ENCODE results near the gene TCF12. TPM values are rescaled to one million over a fixed set of nuclear protein-coding genes. Genes with fewer than 3 reads are reported as not detected.
"Not testable (repeated sequence)": the region's sequence is repeated elsewhere in the genome, so short reads cannot be mapped to it uniquely, and the experiment has no call there.

TCF12 gene
- total RNA-seq, 2 donors from 2014 or later, result 91.8 to 107 TPM

DNA sequence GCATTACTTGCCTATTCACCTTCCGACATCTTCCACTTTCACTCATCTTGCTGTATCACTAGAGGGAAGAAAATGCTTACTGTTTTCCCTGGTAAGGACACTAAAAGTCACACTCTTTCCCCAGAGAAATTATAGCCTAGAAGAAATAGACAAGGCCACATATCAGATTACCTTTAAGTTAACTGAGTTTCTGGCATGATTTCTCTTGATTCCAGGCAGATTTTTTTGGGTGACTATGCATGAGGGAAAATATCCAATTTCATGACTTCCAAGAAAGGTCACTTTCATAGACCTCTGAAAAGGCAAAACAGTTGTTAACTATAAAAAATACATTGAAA is 30.3 kb downstream of the TCF12 start:
- H3K4me3 ChIP-seq, result no peak overlapping the region
- H3K4me1 ChIP-seq (ENCODE audit: control insufficient read depth in 1 of 2, low read depth in 2 of 2), result peaks cover 8 to 17% of the 10 kb centered on the region in 2 donors
- TF ChIP-seq, protein P1, sequence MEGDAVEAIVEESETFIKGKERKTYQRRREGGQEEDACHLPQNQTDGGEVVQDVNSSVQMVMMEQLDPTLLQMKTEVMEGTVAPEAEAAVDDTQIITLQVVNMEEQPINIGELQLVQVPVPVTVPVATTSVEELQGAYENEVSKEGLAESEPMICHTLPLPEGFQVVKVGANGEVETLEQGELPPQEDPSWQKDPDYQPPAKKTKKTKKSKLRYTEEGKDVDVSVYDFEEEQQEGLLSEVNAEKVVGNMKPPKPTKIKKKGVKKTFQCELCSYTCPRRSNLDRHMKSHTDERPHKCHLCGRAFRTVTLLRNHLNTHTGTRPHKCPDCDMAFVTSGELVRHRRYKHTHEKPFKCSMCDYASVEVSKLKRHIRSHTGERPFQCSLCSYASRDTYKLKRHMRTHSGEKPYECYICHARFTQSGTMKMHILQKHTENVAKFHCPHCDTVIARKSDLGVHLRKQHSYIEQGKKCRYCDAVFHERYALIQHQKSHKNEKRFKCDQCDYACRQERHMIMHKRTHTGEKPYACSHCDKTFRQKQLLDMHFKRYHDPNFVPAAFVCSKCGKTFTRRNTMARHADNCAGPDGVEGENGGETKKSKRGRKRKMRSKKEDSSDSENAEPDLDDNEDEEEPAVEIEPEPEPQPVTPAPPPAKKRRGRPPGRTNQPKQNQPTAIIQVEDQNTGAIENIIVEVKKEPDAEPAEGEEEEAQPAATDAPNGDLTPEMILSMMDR (IDR thresholded peaks at IDR 0.05), result no peak
- no peaks in the 10 kb centered on the region for H3K27me3 ChIP-seq (replicated peaks; ENCODE audit: insufficient read depth)
- H3K27ac ChIP-seq, result no peak overlapping the region
- peaks cover 7% of the 10 kb centered on the region for H3K9me3 ChIP-seq
- ATAC-seq (ENCODE audit: insufficient number of reproducible peaks, low FRiP score, low read depth) (no peak), DNase-seq (ENCODE audit: low spot score) (no peak)
- no peaks in the 10 kb centered on the region for H3K36me3 ChIP-seq

DNA sequence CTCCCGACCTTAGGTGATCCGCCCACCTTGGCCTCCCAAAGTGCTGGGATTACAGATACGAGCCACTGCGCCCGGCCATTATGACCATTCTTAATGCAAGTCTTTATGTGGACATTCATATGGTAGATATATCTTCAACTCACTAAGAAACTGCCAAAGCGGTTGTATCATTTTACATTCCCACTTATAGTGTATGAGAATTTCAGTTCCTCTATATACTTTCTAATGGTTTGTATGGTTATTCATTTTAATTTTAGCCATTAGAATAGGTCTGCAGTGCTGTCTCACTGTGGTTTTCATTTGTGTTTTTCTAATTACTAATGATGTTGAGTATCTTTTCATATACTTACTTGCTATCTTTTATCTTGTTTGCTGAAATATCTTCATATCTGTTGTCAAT is 32.5 kb downstream of the TCF12 start:
- Histone ChIP-seq H3K4me1 (ENCODE audit: control insufficient read depth in 1 of 2, low read depth in 2 of 2) (peaks cover 8 to 17% of the 10 kb centered on the region in 2 donors), H3K27ac (no peak overlapping the region), H3K4me3 (no peak overlapping the region), H3K27me3 (replicated peaks; ENCODE audit: insufficient read depth) (no peaks in the 10 kb centered on the region), H3K9me3 (peaks cover 3% of the 10 kb centered on the region), H3K36me3 (no peaks in the 10 kb centered on the region)
- ATAC-seq (ENCODE audit: insufficient number of reproducible peaks, low FRiP score, low read depth) (no peak), DNase-seq (ENCODE audit: low spot score) (no peak)
- TF ChIP-seq, protein P1 (IDR thresholded peaks at IDR 0.05), result no peak

- Histone ChIP-seq H3K27me3 (replicated peaks; ENCODE audit: insufficient read depth) (no peaks in the 10 kb centered on the region), H3K4me3 (no peak overlapping the region), H3K36me3 (no peaks in the 10 kb centered on the region), H3K9me3 (peaks cover 11% of the 10 kb centered on the region), H3K4me1 (ENCODE audit: control insufficient read depth in 1 of 2, low read depth in 2 of 2) (peaks cover 4 to 9% of the 10 kb centered on the region in 2 donors), H3K27ac (no peak overlapping the region)
- TF ChIP-seq, protein P1 (IDR thresholded peaks at IDR 0.05), result no peak
- DNase-seq (ENCODE audit: low spot score) (no peak), ATAC-seq (ENCODE audit: insufficient number of reproducible peaks, low FRiP score, low read depth) (no peak)
Observed at GRCh38 chr15:56953790-56954189, 35.3 kb downstream of the TCF12 start.

- ATAC-seq (ENCODE audit: insufficient number of reproducible peaks, low FRiP score, low read depth); H3K4me1 ChIP-seq (ENCODE audit: control insufficient read depth in 1 of 2, low read depth in 2 of 2); H3K36me3 ChIP-seq; H3K27me3 ChIP-seq (replicated peaks; ENCODE audit: insufficient read depth); DNase-seq (ENCODE audit: low spot score); H3K27ac ChIP-seq; H3K4me3 ChIP-seq: not testable (repeated sequence)
- H3K9me3 ChIP-seq, result peaks cover 11% of the 10 kb centered on the region
Observed at GRCh38 chr15:56955011-56955410, 36.6 kb downstream of the TCF12 start.

DNA sequence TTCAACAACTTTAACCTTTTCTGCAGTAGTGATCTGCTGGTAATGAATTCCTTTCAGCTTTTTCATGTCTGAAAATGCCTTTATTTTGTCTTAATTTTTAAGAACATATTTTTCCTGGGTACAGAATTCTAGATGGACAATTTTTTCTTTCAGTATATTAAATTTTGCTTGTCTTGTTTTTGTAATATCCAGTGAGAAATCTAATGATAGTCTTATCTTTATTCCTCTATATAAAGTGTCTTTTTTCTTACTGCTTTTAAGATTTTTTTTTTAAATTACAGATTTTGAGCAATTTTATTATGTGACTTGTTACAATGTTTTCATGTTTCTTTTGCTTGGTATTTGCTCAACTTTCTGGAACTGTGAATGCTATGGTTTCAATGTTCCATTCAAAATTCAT is 38.1 kb downstream of the TCF12 start:
- TF ChIP-seq, protein P1 (IDR thresholded peaks at IDR 0.05), result no peak
- H3K9me3 ChIP-seq, result peaks cover 11% of the 10 kb centered on the region
- no peaks in the 10 kb centered on the region for H3K36me3 ChIP-seq
- DNase-seq (ENCODE audit: low spot score) (no peak), ATAC-seq (ENCODE audit: insufficient number of reproducible peaks, low FRiP score, low read depth) (no peak)
- no peaks in the 10 kb centered on the region for H3K4me1 ChIP-seq (ENCODE audit: control insufficient read depth in 1 of 2, low read depth in 2 of 2)
- no peak overlapping the region for H3K27ac ChIP-seq
- H3K4me3 ChIP-seq, result no peak overlapping the region
- H3K27me3 ChIP-seq (replicated peaks; ENCODE audit: insufficient read depth), result no peaks in the 10 kb centered on the region

DNA sequence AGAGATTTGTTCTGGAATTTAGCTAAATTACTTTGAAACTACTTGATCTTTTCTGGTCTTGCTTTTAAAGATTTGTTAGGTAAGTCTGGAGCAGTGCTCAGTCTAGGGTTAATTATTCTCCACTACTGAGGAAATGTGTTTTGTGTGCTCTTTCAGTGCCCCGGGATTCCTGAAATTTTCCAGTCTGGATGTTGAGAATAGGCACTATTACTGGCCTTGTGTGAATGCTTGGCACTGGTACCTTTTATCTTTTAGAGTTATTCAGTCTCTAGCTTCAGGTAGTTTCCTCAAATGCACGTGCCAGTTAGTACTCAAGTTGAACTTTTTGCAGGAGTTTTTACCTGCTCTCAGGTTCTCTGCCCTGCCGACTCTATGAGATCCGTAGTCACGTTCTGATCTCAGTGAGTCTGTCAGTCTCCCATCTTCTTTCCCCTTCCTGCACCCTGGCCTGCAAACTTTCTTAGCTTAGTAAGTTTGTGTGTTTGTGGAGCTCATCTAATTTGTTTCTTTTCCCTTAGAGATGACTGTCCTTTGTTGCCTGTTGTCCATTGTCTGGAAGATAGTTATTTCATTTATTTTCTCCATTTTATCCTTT is 39.5 kb downstream of the TCF12 start:
- H3K27me3 ChIP-seq (replicated peaks; ENCODE audit: insufficient read depth), result no peaks in the 10 kb centered on the region
- peaks cover 11% of the 10 kb centered on the region for H3K9me3 ChIP-seq
- peaks cover 0 to under 1% of the 10 kb centered on the region in 2 donors for H3K4me1 ChIP-seq (ENCODE audit: control insufficient read depth in 1 of 2, low read depth in 2 of 2)
- H3K4me3 ChIP-seq, result no peak overlapping the region
- DNase-seq (ENCODE audit: low spot score), result no peak
- ATAC-seq (ENCODE audit: insufficient number of reproducible peaks, low FRiP score, low read depth), result no peak
- TF ChIP-seq, protein P1 (IDR thresholded peaks at IDR 0.05), result no peak
- H3K36me3 ChIP-seq, result no peaks in the 10 kb centered on the region
- H3K27ac ChIP-seq, result no peak overlapping the region
